IMR-90 (cell line): Measurements from ENCODE around the gene MAB21L3. TPM values are rescaled to one million over a fixed set of nuclear protein-coding genes. Genes with fewer than 3 reads are reported as not detected.

Experiments used
- ATAC-seq: fragments of 200-7000 bp; cut with Tn5 transposase; 2 replicates; pipeline ENCODE4 v1.9.1; 2020; ENCODE audit warnings: low read depth, mild to moderate bottlenecking, moderate library complexity
- BruUV-seq: library from RNA; stranded (reverse); fragments of 400-500 nt; replicated peaks from 2 replicates; lab custom pipeline; 2021; lab: Mats Ljungman, UMichigan
- CTCF ChIA-PET: fragments of 300-600 bp; formaldehyde crosslinking; extraction: SDS; loops from one replicate; lab custom pipeline; 2021; ENCODE audit warnings: antibody characterized with exemption; lab: Yijun Ruan, JAX
- POLR2A ChIA-PET: fragments of 300-600 bp; sonication (Branson Sonifier 250); formaldehyde crosslinking; loops from one replicate; lab custom pipeline; 2022; ENCODE audit warnings: antibody characterized with exemption; ENCODE audit not compliant: unreplicated experiment; lab: Charles Lee
- DNase-seq: peaks from one replicate; pipeline ENCODE4 v3.0.0; 2013
- H2AFZ ChIP-seq: replicated peaks from 2 replicates; pipeline ENCODE3; 2013; ENCODE audit warnings: low read length, mild to moderate bottlenecking; ENCODE audit not compliant: poor library complexity
- H2AK5ac ChIP-seq: 2 replicates; pipeline ENCODE4 v1.6.1; 2013; ENCODE audit warnings: low read depth, low read length, inconsistent platforms
- H2AK9ac ChIP-seq: replicated peaks from 2 replicates; pipeline ENCODE3; 2013; ENCODE audit warnings: mild to moderate bottlenecking, low read depth, low read length, moderate library complexity; ENCODE audit not compliant: poor library complexity
- H2BK120ac ChIP-seq: 2 replicates; pipeline ENCODE4 v1.6.1; 2013; ENCODE audit warnings: low read depth, low read length, inconsistent platforms
- H2BK15ac ChIP-seq: 3 replicates; pipeline ENCODE4 v1.6.1; 2013; ENCODE audit warnings: low read depth, low read length, inconsistent platforms
- H2BK20ac ChIP-seq: 2 replicates; pipeline ENCODE4 v1.6.1; 2013; ENCODE audit warnings: low read depth, mild to moderate bottlenecking, inconsistent platforms, low read length, moderate library complexity
- H2BK5ac ChIP-seq: 2 replicates; pipeline ENCODE4 v1.6.1; 2013; ENCODE audit warnings: mild to moderate bottlenecking, low read depth, low read length, inconsistent platforms; ENCODE audit not compliant: poor library complexity, severe bottlenecking
- H3K14ac ChIP-seq: replicated peaks from 2 replicates; pipeline ENCODE4 v1.6.1; 2013; ENCODE audit warnings: low read depth, low read length, inconsistent platforms
- H3K18ac ChIP-seq: 2 replicates; pipeline ENCODE4 v1.6.1; 2013; ENCODE audit warnings: low read depth, low read length, control low read depth
- H3K23ac ChIP-seq: 2 replicates; pipeline ENCODE4 v1.6.1; 2013; ENCODE audit warnings: low read depth, low read length, inconsistent platforms
- H3K27ac ChIP-seq: 2 replicates; pipeline ENCODE4 v1.5.1; 2013; ENCODE audit warnings: mild to moderate bottlenecking, control low read depth, low read length; ENCODE audit not compliant: insufficient read depth
- H3K27me3 ChIP-seq: 2 replicates; pipeline ENCODE4 v1.6.1; 2013; ENCODE audit warnings: low read length; ENCODE audit not compliant: control insufficient read depth, insufficient read depth
- H3K36me3 ChIP-seq: 2 replicates; pipeline ENCODE4 v1.6.1; 2013; ENCODE audit warnings: low read length, mixed read lengths; ENCODE audit not compliant: control insufficient read depth, insufficient read depth
- H3K4ac ChIP-seq: 2 replicates; pipeline ENCODE4 v1.6.1; 2013; ENCODE audit warnings: low read depth, low read length, inconsistent platforms
- H3K4me1 ChIP-seq: 2 replicates; pipeline ENCODE4 v1.6.1; 2013; ENCODE audit warnings: low read length, mixed read lengths; ENCODE audit not compliant: control insufficient read depth, insufficient read depth
- H3K4me2 ChIP-seq: 2 replicates; pipeline ENCODE4 v1.6.1; 2013; ENCODE audit warnings: low read depth, mild to moderate bottlenecking, control low read depth, low read length, moderate library complexity
- H3K4me3 ChIP-seq: 2 replicates; pipeline ENCODE4 v1.5.1; 2013; ENCODE audit warnings: low read depth, mild to moderate bottlenecking, control low read depth, low read length, moderate library complexity; ENCODE audit not compliant: insufficient read depth
- H3K56ac ChIP-seq: 2 replicates; pipeline ENCODE4 v1.6.1; 2013; ENCODE audit warnings: low read length, inconsistent platforms; ENCODE audit not compliant: insufficient read depth; ENCODE audit errors: extremely low read depth
- H3K79me1 ChIP-seq, 2 experiments: 2 replicates each; pipeline ENCODE4 v1.6.1; 2013; ENCODE audit warnings: low read length in 2 of 2, inconsistent platforms in 1 of 2, low read depth in 1 of 2
- H3K9ac ChIP-seq: 2 replicates; pipeline ENCODE4 v1.6.1; 2013; ENCODE audit warnings: low read depth, low read length, control low read depth
- H3K9me1 ChIP-seq: 2 replicates; pipeline ENCODE4 v1.6.1; 2013; ENCODE audit warnings: low read length, inconsistent platforms; ENCODE audit not compliant: insufficient read depth
- H3K9me3 ChIP-seq: 2 replicates; pipeline ENCODE4 v1.6.1; 2013; ENCODE audit warnings: low read length; ENCODE audit not compliant: control insufficient read depth, insufficient read depth
- H4K20me1 ChIP-seq: 2 replicates; pipeline ENCODE4 v1.6.1; 2013; ENCODE audit warnings: low read length, inconsistent platforms; ENCODE audit not compliant: insufficient read depth
- H4K5ac ChIP-seq: 2 replicates; pipeline ENCODE4 v1.6.1; 2013; ENCODE audit warnings: mild to moderate bottlenecking, low read depth, low read length, control low read depth
- H4K8ac ChIP-seq, 2 experiments: 2 replicates each; pipeline ENCODE4 v1.6.1; 2013; ENCODE audit warnings: low read depth in 2 of 2, low read length in 2 of 2, control low read depth in 1 of 2, inconsistent platforms in 1 of 2
- H4K91ac ChIP-seq: 2 replicates; pipeline ENCODE4 v1.6.1; 2013; ENCODE audit warnings: low read depth, low read length, inconsistent platforms; ENCODE audit not compliant: insufficient read depth
- BHLHE40 ChIP-seq: fragments of 150-350 bp; IDR thresholded peaks from 2 replicates; pipeline ENCODE4 v1.6.1; 2016; ENCODE audit warnings: mild to moderate bottlenecking, low read depth, low read length
- ELK1 ChIP-seq: fragments of 150-350 bp; IDR thresholded peaks from 2 replicates; pipeline ENCODE4 v1.6.1; 2016; ENCODE audit warnings: low read depth, mild to moderate bottlenecking, low read length, moderate library complexity, borderline replicate concordance
- MAFK ChIP-seq: IDR thresholded peaks from 2 replicates; pipeline ENCODE4 v1.6.1; 2012; ENCODE audit warnings: low read depth, low read length, improper control_type of control experiment
- POLR2A ChIP-seq: IDR thresholded peaks from 2 replicates; pipeline ENCODE4 v1.6.1; 2012; ENCODE audit warnings: mild to moderate bottlenecking, low read depth, low read length
- RFX5 ChIP-seq: IDR thresholded peaks from 2 replicates; pipeline ENCODE4 v1.8.0; 2012; ENCODE audit warnings: low read depth, mild to moderate bottlenecking, low read length, moderate library complexity
- WGBS, 2 experiments: methylation state at CpG; one replicate each; pipeline versions ENCODE4 v1.1.5 to v1.1.7; 2013; ENCODE audit warnings: missing lambda C conversion rate in 2 of 2; ENCODE audit not compliant: insufficient read length in 1 of 2; ENCODE audit errors: extremely low coverage in 2 of 2; 5-methylcytosine and 5-hydroxymethylcytosine counted together
- dilution Hi-C: fragments of 300-500 bp; cut with HindIII; formaldehyde crosslinking; loops from one replicate; pipeline ENCODE4 v1.14.3; 2018; ENCODE audit warnings: low sequenced_read_pairs; ENCODE audit not compliant: unreplicated experiment
- in situ Hi-C: fragments of 300-500 bp; cut with MboI; formaldehyde crosslinking; loops from 3 replicates; pipeline ENCODE4 v1.14.3; 2019; ENCODE audit warnings: low sequenced_read_pairs, inconsistent platforms, mixed read lengths
- intact Hi-C: fragments of 100-400 bp; cut with micrococcal nuclease; formaldehyde crosslinking; loops from 2 replicates; pipeline ENCODE4 v1.10.0; 2022
- polyA plus RNA-seq, 3 experiments: library from polyadenylated mRNA; depleted of rRNA; stranded (reverse); fragments of >200 nt; gene quantifications; 2 replicates each; pipeline ENCODE4 v1.2.3, GENCODE V29; 2012; ENCODE audit warnings: low replicate concordance in 1 of 3
- total RNA-seq: library from RNA; depleted of rRNA; stranded (reverse); fragments of >200 nt; gene quantifications from 2 replicates; pipeline ENCODE4 v1.2.3, GENCODE V29; 2012
- TF ChIP-seq, protein P1 (sequence below): conservative IDR thresholded peaks from 2 replicates; pipeline ENCODE4 v1.5.1; 2012; ENCODE audit warnings: mild to moderate bottlenecking, low read depth, low read length, improper control_type of control experiment

The MAB21L3 gene
- total and polyA plus RNA-seq, 2 of the 4 experiments (the other 2 are of a cell fraction), result not detected

GRCh38 chr1:116078699-116079223 is 32.4 kb upstream of the MAB21L3 start:
- in situ Hi-C loops (no loop called here), dilution Hi-C loops (no loop called here), intact Hi-C loops (no loop called here)
- no peak overlapping the region for H3K4me3 ChIP-seq
- no peak overlapping the region for H3K27ac ChIP-seq
- H2BK5ac ChIP-seq, result no peak overlapping the region
- H3K9me3 ChIP-seq, result no peaks in the 10 kb centered on the region
- no peak overlapping the region for H3K4me2 ChIP-seq
- no peak overlapping the region for H2AK5ac ChIP-seq
- H2BK15ac ChIP-seq, result no peak overlapping the region
- no peak overlapping the region for H3K56ac ChIP-seq
- no peaks in the 10 kb centered on the region for H3K4me1 ChIP-seq
- H3K9ac ChIP-seq, result no peak overlapping the region
- no peak overlapping the region for H4K8ac ChIP-seq
- no TSS peak for BruUV-seq
- ChIA-PET POLR2A (no interaction called here), CTCF (interaction anchor here (0.6 kb wide), 1 partner anchor 202 kb away, joined by 3 read pairs; no protein-coding TSS in a partner anchor)
- no peak overlapping the region for H2BK20ac ChIP-seq
- WGBS, 2 experiments, result 80% methylated on average over 1 of the region's 6 CpGs; no CpG with 5 or more reads in 1 of the 2 experiments
- no peak for TF ChIP-seq MAFK
- TF ChIP-seq ELK1, result no peak
- TF ChIP-seq, protein P1, sequence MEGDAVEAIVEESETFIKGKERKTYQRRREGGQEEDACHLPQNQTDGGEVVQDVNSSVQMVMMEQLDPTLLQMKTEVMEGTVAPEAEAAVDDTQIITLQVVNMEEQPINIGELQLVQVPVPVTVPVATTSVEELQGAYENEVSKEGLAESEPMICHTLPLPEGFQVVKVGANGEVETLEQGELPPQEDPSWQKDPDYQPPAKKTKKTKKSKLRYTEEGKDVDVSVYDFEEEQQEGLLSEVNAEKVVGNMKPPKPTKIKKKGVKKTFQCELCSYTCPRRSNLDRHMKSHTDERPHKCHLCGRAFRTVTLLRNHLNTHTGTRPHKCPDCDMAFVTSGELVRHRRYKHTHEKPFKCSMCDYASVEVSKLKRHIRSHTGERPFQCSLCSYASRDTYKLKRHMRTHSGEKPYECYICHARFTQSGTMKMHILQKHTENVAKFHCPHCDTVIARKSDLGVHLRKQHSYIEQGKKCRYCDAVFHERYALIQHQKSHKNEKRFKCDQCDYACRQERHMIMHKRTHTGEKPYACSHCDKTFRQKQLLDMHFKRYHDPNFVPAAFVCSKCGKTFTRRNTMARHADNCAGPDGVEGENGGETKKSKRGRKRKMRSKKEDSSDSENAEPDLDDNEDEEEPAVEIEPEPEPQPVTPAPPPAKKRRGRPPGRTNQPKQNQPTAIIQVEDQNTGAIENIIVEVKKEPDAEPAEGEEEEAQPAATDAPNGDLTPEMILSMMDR, result no peak
- TF ChIP-seq RFX5, result no peak
- no peak for TF ChIP-seq BHLHE40
- TF ChIP-seq POLR2A, result no peak
- no peaks in the 10 kb centered on the region for H4K20me1 ChIP-seq
- no peaks in the 10 kb centered on the region for H3K79me1 ChIP-seq
- no peak overlapping the region for H3K14ac ChIP-seq
- no peak overlapping the region for H3K23ac ChIP-seq
- no peak overlapping the region for H3K18ac ChIP-seq
- H4K5ac ChIP-seq, result no peak overlapping the region
- no peak for DNase-seq
- H3K36me3 ChIP-seq, result no peaks in the 10 kb centered on the region
- no peak overlapping the region for H2AFZ ChIP-seq
- no peaks in the 10 kb centered on the region for H3K9me1 ChIP-seq
- H2BK120ac ChIP-seq, result no peak overlapping the region
- H4K91ac ChIP-seq, result no peak overlapping the region
- no peaks in the 10 kb centered on the region for H3K27me3 ChIP-seq
- ATAC-seq, result no peak
- H2AK9ac ChIP-seq, result no peak overlapping the region
- H3K4ac ChIP-seq, result no peak overlapping the region
